HepG2 (cell line): ENCODE measurements around the gene DLL4. TPM values are rescaled to one million over a fixed set of nuclear protein-coding genes. Genes with fewer than 3 reads are reported as not detected.

Source experiments
- AGO1 ChIP-seq: fragments of 200-400 bp; formaldehyde crosslinking; IDR thresholded peaks from 2 replicates; pipeline ENCODE4 v1.6.1; 2017; ENCODE audit warnings: mild to moderate bottlenecking, low read depth, low read length, moderate library complexity; ENCODE audit not compliant: poor library complexity, severe bottlenecking
- ATAD3A ChIP-seq: sonication (generic); formaldehyde crosslinking; IDR thresholded peaks from 2 replicates; pipeline ENCODE4 v1.4.0; 2020; ENCODE audit warnings: missing genetic modification reagents
- ATF7-NPFF ChIP-seq: sonication (generic); formaldehyde crosslinking; IDR thresholded peaks from 2 replicates; pipeline ENCODE4 v1.8.1; 2023; ENCODE audit warnings: mild to moderate bottlenecking, low read depth, missing genetic modification reagents, moderate library complexity
- MAZ ChIP-seq, 2 experiments: sonication (generic) in 1 of 2; formaldehyde crosslinking in 1 of 2; IDR thresholded peaks; 2 replicates each; pipeline versions ENCODE4 v1.5.0 to v1.6.1; 2012 to 2020; ENCODE audit warnings: low read depth in 2 of 2, mild to moderate bottlenecking in 2 of 2, borderline replicate concordance in 1 of 2, improper control_type of control experiment in 1 of 2, low read length in 1 of 2, missing genetic modification reagents in 1 of 2, moderate library complexity in 1 of 2
- MTA3 ChIP-seq: sonication (generic); formaldehyde crosslinking; IDR thresholded peaks from 2 replicates; pipeline ENCODE4 v1.4.0; 2020; ENCODE audit warnings: missing genetic modification reagents
- NFIC ChIP-seq: IDR thresholded peaks from 2 replicates; pipeline ENCODE4 v1.6.1; 2012; ENCODE audit warnings: mild to moderate bottlenecking, low read length, inconsistent platforms
- NFYC ChIP-seq: IDR thresholded peaks from 2 replicates; pipeline ENCODE4 v1.6.1; 2016; ENCODE audit warnings: missing genetic modification reagents, missing compliant biosample characterization
- NR2F6 ChIP-seq, 2 experiments: IDR thresholded peaks; 2 replicates each; pipeline ENCODE4 v1.6.1; 2016; ENCODE audit warnings: antibody characterized with exemption in 1 of 2, mild to moderate bottlenecking in 1 of 2
- RBM22 ChIP-seq: fragments of 200-400 bp; formaldehyde crosslinking; optimal IDR thresholded peaks from 2 replicates; pipeline ENCODE3; 2017; ENCODE audit warnings: mild to moderate bottlenecking, low read length, moderate library complexity
- SMAD9 ChIP-seq: sonication (generic); formaldehyde crosslinking; IDR thresholded peaks from 2 replicates; pipeline ENCODE4 v1.5.1; 2020; ENCODE audit warnings: mild to moderate bottlenecking, missing genetic modification reagents
- TMF1 ChIP-seq: sonication (generic); formaldehyde crosslinking; IDR thresholded peaks from 2 replicates; pipeline ENCODE4 v1.8.1; 2022; ENCODE audit warnings: low read depth, missing genetic modification reagents
- ZKSCAN5 ChIP-seq: sonication (generic); formaldehyde crosslinking; IDR thresholded peaks from 2 replicates; pipeline ENCODE4 v1.5.1; 2020; ENCODE audit warnings: mild to moderate bottlenecking, missing genetic modification reagents
- ZNF274 ChIP-seq: sonication (generic); formaldehyde crosslinking; IDR thresholded peaks from 2 replicates; pipeline ENCODE4 v1.5.1; 2020; ENCODE audit warnings: mild to moderate bottlenecking, missing genetic modification reagents
- ZNF75D ChIP-seq: sonication (generic); formaldehyde crosslinking; IDR thresholded peaks from 2 replicates; pipeline ENCODE4 v1.8.1; 2023; ENCODE audit warnings: missing genetic modification reagents, mild to moderate bottlenecking, borderline replicate concordance
- ZSCAN20 ChIP-seq: sonication (generic); formaldehyde crosslinking; IDR thresholded peaks from 2 replicates; pipeline ENCODE4 v1.4.0; 2020; ENCODE audit warnings: missing genetic modification reagents, mild to moderate bottlenecking, borderline replicate concordance
- polyA plus RNA-seq, 8 experiments: library from polyadenylated mRNA; depleted of rRNA in 3 of 8; stranded (reverse) in 7 of 8; unstranded in 1 of 8; fragments of >200 nt; fragmentation: Illumina TruSeq in 4 of 8; extraction: Trizol in 4 of 8; gene quantifications; 2 replicates each; pipeline versions ENCODE4 v1.2.1 to v1.2.3, GENCODE V29; 2011 to 2016; ENCODE audit warnings: low read depth in 4 of 8, missing spikeins in 1 of 8, mixed read lengths in 1 of 8; ENCODE audit not compliant: insufficient read depth in 1 of 8
- total RNA-seq, 5 experiments: library from RNA; depleted of rRNA; stranded (reverse); fragments of >200 nt; fragmentation: Illumina TruSeq; extraction: Trizol; gene quantifications; 2 replicates each; pipeline ENCODE4 v1.2.3, GENCODE V29; 2016; ENCODE audit warnings: low read depth in 1 of 5
- TF ChIP-seq, protein P1 (sequence below): sonication (generic); formaldehyde crosslinking; IDR thresholded peaks from 2 replicates; pipeline ENCODE4 v1.5.1; 2020; ENCODE audit warnings: mild to moderate bottlenecking, missing genetic modification reagents, borderline replicate concordance
- TF ChIP-seq, protein P2 (sequence below): sonication (generic); IDR thresholded peaks from 2 replicates; pipeline ENCODE4 v1.6.1; 2016; ENCODE audit warnings: low read depth, borderline replicate concordance
- TF ChIP-seq, protein P3 (sequence below): fragments of 450-650 bp; IDR thresholded peaks from 2 replicates; pipeline ENCODE4 v1.6.1; 2017

Gene DLL4
- total and polyA plus RNA-seq, 2 of the 13 experiments (the other 11 are each of a cell fraction or from before 2014, with no cell fraction given), result 0.20 to 0.25 TPM

DNA sequence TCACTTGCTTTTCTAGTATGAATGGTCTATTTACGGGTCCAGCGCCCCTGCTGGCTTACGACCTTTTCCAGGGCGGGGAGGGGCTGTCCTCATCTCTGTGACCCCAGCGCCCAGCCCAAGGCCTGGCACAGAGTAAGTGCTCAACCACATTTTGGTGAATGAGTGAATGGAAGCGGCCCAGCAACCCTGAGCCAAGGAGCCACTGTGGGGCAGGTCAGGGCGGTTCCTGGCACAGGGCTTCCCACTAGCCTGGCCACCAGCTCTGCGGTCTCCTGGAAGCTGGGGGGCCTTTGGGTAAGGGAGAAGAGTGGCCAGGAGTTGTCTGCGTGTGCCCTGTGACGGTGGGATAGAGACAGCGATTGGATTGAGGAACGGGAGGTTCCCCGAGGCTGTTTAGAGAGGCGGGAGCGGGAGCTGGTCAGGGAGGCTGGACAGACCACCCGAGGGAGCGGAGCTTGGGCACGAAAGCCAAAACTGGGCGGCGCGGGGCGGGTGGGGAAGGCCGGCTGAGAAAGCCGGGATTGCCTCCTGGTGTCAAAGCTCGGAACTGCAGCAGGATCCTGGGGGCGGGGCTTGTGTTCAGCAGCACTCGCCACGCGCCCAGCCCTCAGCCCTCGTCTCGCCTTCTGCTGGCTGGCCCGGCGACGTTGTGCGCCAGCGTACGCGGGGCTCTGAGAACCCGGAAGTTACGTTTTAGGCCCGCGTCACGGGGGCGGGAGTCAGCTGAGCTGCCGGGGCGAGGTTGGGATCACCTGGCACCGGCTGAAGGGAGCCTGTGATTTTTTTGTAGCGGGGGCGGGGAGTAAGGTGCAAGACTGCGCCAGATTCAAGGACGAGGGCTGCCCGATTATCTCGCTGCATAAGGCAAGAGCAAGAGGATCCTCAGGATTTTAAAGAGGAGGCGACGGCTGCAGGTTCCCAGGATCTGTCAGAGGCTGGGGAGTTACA lies 35.1 kb upstream of the DLL4 start, which contains the start of gene VPS18 (continued):
- TF ChIP-seq, protein P1, sequence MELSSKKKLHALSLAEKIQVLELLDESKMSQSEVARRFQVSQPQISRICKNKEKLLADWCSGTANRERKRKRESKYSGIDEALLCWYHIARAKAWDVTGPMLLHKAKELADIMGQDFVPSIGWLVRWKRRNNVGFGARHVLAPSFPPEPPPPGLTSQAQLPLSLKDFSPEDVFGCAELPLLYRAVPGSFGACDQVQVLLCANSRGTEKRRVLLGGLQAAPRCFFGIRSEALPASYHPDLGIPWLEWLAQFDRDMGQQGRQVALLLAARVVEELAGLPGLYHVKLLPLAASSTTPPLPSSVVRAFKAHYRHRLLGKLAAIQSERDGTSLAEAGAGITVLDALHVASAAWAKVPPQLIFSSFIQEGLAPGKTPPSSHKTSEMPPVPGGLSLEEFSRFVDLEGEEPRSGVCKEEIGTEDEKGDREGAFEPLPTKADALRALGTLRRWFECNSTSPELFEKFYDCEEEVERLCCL, result no peak
- TF ChIP-seq ZKSCAN5 (CRISPR knock-in tag) (no peak), ATAD3A (CRISPR knock-in tag) (no peak), TMF1 (no peak), ZSCAN20 (CRISPR knock-in tag) (no peak), SMAD9 (CRISPR knock-in tag) (no peak), NFYC (CRISPR knock-in tag) (peak; percentile 47; the same call in 1 of the 2 replicates), MAZ (IDR thresholded peaks at IDR 0.05; ENCODE audit: borderline replicate concordance, low read depth, low read length) (peak; percentile 76), MAZ (CRISPR knock-in tag; IDR thresholded peaks at IDR 0.05; ENCODE audit: low read depth) (no peak), RBM22 (no peak), ZNF274 (CRISPR knock-in tag) (peak; percentile 35), MTA3 (no peak), NR2F6 (IDR thresholded peaks at IDR 0.05) (no peak), NR2F6 (CRISPR knock-in tag; IDR thresholded peaks at IDR 0.05) (peak; percentile 37; the same call in 1 of the 2 replicates), AGO1 (no peak), ZNF75D (no peak), NFIC (no peak), ATF7-NPFF (CRISPR knock-in tag) (no peak)
- TF ChIP-seq, protein P2, sequence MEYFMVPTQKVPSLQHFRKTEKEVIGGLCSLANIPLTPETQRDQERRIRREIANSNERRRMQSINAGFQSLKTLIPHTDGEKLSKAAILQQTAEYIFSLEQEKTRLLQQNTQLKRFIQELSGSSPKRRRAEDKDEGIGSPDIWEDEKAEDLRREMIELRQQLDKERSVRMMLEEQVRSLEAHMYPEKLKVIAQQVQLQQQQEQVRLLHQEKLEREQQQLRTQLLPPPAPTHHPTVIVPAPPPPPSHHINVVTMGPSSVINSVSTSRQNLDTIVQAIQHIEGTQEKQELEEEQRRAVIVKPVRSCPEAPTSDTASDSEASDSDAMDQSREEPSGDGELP, result peak; percentile 98
- TF ChIP-seq, protein P3, sequence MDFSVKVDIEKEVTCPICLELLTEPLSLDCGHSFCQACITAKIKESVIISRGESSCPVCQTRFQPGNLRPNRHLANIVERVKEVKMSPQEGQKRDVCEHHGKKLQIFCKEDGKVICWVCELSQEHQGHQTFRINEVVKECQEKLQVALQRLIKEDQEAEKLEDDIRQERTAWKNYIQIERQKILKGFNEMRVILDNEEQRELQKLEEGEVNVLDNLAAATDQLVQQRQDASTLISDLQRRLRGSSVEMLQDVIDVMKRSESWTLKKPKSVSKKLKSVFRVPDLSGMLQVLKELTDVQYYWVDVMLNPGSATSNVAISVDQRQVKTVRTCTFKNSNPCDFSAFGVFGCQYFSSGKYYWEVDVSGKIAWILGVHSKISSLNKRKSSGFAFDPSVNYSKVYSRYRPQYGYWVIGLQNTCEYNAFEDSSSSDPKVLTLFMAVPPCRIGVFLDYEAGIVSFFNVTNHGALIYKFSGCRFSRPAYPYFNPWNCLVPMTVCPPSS, result no peak
